ENCODE measurements around the gene GFI1. TPM values are rescaled to one million over a fixed set of nuclear protein-coding genes. Genes with fewer than 3 reads are reported as not detected.

The GFI1 gene
- total RNA-seq, 4 donors from 2014 or later: 4.5 to 15.7 (median 9.2) TPM

DNA sequence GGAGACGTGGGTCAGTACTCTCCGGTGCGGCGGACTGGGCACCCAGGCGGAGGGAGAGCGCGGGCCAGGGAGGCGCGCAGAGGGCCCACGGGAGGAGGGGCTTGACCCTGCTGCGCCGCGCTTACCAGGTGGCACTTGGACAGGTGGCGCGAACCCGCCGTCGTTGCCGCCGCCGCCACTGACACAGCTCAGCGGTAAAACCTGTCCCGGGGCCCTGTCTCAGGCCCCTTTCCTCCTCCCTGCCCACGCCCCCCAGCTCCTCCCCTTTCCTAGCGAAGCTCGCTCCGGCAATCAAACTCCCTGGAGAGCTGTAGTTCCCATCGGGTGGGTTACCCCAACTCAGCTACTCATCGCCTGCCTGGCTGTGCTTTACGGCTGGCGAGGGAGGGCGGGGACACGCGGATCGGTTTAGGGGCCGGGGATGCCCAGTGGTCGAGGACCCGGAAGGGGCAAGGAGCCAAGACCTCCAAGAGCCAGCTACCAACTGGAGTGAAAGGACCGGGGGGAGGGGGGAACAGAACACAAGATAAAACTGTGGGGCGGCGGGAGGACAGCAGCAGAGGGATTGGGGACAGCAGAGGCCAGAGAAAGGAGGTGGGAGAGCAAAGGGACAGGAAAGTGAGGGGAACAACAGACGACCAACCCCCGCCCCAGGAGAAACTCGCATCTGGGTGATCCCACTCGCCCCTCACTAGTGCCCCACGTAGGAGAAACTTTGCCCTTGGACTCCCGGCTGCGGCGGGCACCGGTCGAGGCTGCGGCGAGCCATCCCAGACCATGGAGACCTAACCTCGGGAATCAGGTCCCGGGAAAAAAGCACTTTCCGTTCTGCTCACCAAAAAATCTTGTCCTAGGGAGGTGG is 2.9 kb downstream of the GFI1 start:
- H3K36me3 ChIP-seq: no peaks in the 10 kb centered on the region
- TF ChIP-seq POLR2A (IDR thresholded peaks at IDR 0.05) (no peak), POLR2AphosphoS5 (IDR thresholded peaks at IDR 0.05) (peak in 1 of 3 donors; percentile 40)
- peaks cover 12 to 72% (median 67%) of the 10 kb centered on the region in 4 donors for H3K4me1 ChIP-seq
- H3K27me3 ChIP-seq: peaks cover 99% of the 10 kb centered on the region
- peak overlapping the region; percentile 6 to 64 (median 44) for H3K4me3 ChIP-seq
- no peaks in the 10 kb centered on the region for H3K9me3 ChIP-seq
- DNase-seq: peak; percentile 66
- 1 to 5% methylated on average over 8 to 56 of the region's 56 CpGs for WGBS, 2 donors (ENCODE audit: low coverage in 1 of 2)
- H3K27ac ChIP-seq: peak overlapping the region; percentile 71 to 82 (median 74)
- intact Hi-C loops (cut with DNase I; ENCODE audit: low total_unique reads): no loop called here
- in situ Hi-C loops (cut with MboI; ENCODE audit: low pct_ligation_motif_present in 1 of 4, low pct_unique_long_range_greater_than_20kb in 1 of 4, low sequenced_read_pairs in 3 of 4): no loop called here

DNA sequence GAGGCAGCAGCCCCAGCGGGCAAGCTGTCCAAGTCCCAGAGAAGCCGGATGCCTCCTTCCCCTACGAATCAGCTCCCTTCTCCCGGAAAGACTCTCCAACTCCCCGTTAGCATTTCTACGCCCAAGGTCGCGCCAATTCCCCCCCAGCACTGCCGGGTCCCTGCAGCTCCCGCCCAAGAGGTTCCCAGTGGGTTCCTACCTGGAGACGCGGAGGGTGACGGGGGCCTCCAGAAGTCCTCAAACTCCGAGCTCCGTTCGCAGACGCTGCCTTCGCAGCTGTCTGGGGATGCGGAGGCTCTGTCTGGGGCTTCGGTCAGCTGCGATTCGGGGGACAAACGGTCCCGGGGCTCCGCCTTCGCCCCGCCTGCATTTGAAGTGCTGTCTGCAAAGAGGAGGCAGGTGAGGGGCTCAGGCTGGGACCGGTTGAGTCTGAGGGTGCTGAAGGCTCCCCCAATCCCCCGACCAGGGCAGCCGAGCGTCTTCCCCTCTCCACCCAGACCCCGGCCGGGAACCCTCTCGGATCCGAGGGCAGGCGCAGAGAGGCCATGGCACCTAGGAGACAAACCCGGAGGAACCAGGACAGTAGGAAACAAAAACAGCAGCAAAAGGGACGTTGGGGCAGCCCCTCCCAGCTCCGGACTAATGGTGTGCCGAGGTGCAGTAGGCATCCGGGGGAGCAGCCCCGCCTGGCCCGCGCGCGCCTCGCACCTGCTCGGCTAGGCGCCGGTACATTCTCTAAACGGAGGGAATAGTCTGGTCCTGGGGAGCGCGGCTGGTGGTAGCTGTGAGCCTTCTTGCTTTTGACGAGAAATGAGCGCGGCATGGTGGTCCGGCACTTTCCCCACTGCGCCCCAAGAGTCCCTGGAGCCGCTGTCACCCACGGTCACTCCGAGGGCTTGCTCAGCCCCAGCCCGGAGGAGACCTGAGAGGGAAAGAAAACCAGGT is 3.8 kb downstream of the GFI1 start:
- H3K36me3 ChIP-seq: no peaks in the 10 kb centered on the region
- H3K27ac ChIP-seq: peak overlapping the region; percentile 71 to 82 (median 74)
- intact Hi-C loops (cut with DNase I; ENCODE audit: low total_unique reads): no loop called here
- peak overlapping the region; percentile 6 to 64 (median 44) for H3K4me3 ChIP-seq
- H3K4me1 ChIP-seq: peaks cover 12 to 72% (median 67%) of the 10 kb centered on the region in 4 donors
- in situ Hi-C loops (cut with MboI; ENCODE audit: low pct_ligation_motif_present in 1 of 4, low pct_unique_long_range_greater_than_20kb in 1 of 4, low sequenced_read_pairs in 3 of 4): no loop called here
- peaks cover 93% of the 10 kb centered on the region for H3K27me3 ChIP-seq
- WGBS, 2 donors (ENCODE audit: low coverage in 1 of 2): 2% methylated on average over 55 of the region's 62 CpGs; no CpG with 5 or more reads in 1 of the 2 donors
- DNase-seq: peak; percentile 30
- H3K9me3 ChIP-seq: no peaks in the 10 kb centered on the region
- no peak for TF ChIP-seq EP300 (IDR thresholded peaks at IDR 0.05; ENCODE audit: low read depth)
- no peak for TF ChIP-seq POLR2AphosphoS5 (IDR thresholded peaks at IDR 0.05)
- no peak for TF ChIP-seq CTCF (IDR thresholded peaks at IDR 0.05)
- no peak for TF ChIP-seq POLR2A (IDR thresholded peaks at IDR 0.05)

GRCh38 chr1:92481971-92482664 is 4.6 kb downstream of the GFI1 start:
- H3K9me3 ChIP-seq: no peaks in the 10 kb centered on the region
- TF ChIP-seq EP300 (IDR thresholded peaks at IDR 0.05; ENCODE audit: low read depth): no peak
- TF ChIP-seq POLR2AphosphoS5 (IDR thresholded peaks at IDR 0.05): peak in 1 of 3 donors; percentile 4
- peak overlapping the region; percentile 0 to 64 (median 44) for H3K4me3 ChIP-seq
- 14% methylated on average over 38 of the region's 39 CpGs; no CpG with 5 or more reads in 1 of the 2 donors for WGBS, 2 donors (ENCODE audit: low coverage in 1 of 2)
- peak overlapping the region; percentile 71 to 82 (median 74) for H3K27ac ChIP-seq
- in situ Hi-C loops (cut with MboI; ENCODE audit: low pct_ligation_motif_present in 1 of 4, low pct_unique_long_range_greater_than_20kb in 1 of 4, low sequenced_read_pairs in 3 of 4): no loop called here
- intact Hi-C loops (cut with DNase I; ENCODE audit: low total_unique reads): no loop called here
- peaks cover 12 to 71% (median 67%) of the 10 kb centered on the region in 4 donors for H3K4me1 ChIP-seq
- peaks cover 89% of the 10 kb centered on the region for H3K27me3 ChIP-seq
- H3K36me3 ChIP-seq: no peaks in the 10 kb centered on the region
- no peak for DNase-seq

DNA sequence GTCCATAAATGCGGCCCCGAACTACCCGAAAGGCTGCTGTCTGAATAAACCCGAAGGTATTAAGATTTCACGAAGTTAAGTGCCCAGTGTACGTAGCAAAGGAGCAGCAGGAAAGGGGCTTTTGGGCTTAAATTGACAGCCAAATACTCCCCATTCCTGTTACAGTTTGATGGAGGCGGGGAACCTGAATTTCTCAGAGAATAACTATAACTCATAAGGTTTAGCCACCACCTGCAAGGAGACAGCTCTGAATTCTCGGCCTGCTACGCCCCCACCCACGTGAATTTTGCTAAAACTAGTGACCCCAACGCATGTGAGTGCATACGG is 5.2 kb downstream of the GFI1 start:
- 33% methylated on average over 12 of the region's 12 CpGs; no CpG with 5 or more reads in 1 of the 2 donors for WGBS, 2 donors (ENCODE audit: low coverage in 1 of 2)
- peaks cover 84% of the 10 kb centered on the region for H3K27me3 ChIP-seq

More for the DNA sequence above, 5.2 kb downstream of the GFI1 start:
- H3K4me1 ChIP-seq: peaks cover 12 to 65% (median 63%) of the 10 kb centered on the region in 4 donors
- H3K4me3 ChIP-seq: peak overlapping the region in 2 of 4 donors; percentile 51 to 64
- no peak for TF ChIP-seq POLR2AphosphoS5 (IDR thresholded peaks at IDR 0.05)
- TF ChIP-seq POLR2A (IDR thresholded peaks at IDR 0.05): no peak
- no peak for TF ChIP-seq EP300 (IDR thresholded peaks at IDR 0.05; ENCODE audit: low read depth)
- no peak for TF ChIP-seq CTCF (IDR thresholded peaks at IDR 0.05)
- intact Hi-C loops (cut with DNase I; ENCODE audit: low total_unique reads) (no loop called here), in situ Hi-C loops (cut with MboI; ENCODE audit: low pct_ligation_motif_present in 1 of 4, low pct_unique_long_range_greater_than_20kb in 1 of 4, low sequenced_read_pairs in 3 of 4) (no loop called here)
- no peaks in the 10 kb centered on the region for H3K36me3 ChIP-seq
- H3K27ac ChIP-seq: no peak overlapping the region
- DNase-seq: no peak
- no peaks in the 10 kb centered on the region for H3K9me3 ChIP-seq
